GM12878 (cell line): ENCODE data around the gene TBX4. TPM values are rescaled to one million over a fixed set of nuclear protein-coding genes. Genes with fewer than 3 reads are reported as not detected.

ENCODE experiments used
- ATF7 ChIP-seq: fragments of 450-650 bp; IDR thresholded peaks from 2 replicates; pipeline ENCODE4 v1.6.1; 2016; ENCODE audit warnings: low read depth, mild to moderate bottlenecking
- BACH1 ChIP-seq: fragments of 450-650 bp; IDR thresholded peaks from 2 replicates; pipeline ENCODE4 v1.6.1; 2017; ENCODE audit warnings: mild to moderate bottlenecking, borderline replicate concordance
- CBFB ChIP-seq: IDR thresholded peaks from 2 replicates; pipeline ENCODE4 v1.6.1; 2016; ENCODE audit warnings: antibody characterized with exemption, low read depth
- CHD4 ChIP-seq: fragments of 200-600 bp; sonication (generic); IDR thresholded peaks from 2 replicates; pipeline ENCODE4 v1.6.1; 2016; ENCODE audit warnings: mild to moderate bottlenecking
- EED ChIP-seq: sonication (generic); IDR thresholded peaks from 2 replicates; pipeline ENCODE4 v1.6.1; 2016; ENCODE audit warnings: antibody characterized with exemption, low read depth
- FOS ChIP-seq: IDR thresholded peaks from 3 replicates; pipeline ENCODE4 v1.6.1; 2011; ENCODE audit warnings: borderline replicate concordance; ENCODE audit not compliant: insufficient read length; ENCODE audit errors: extremely low read depth
- HCFC1 ChIP-seq: fragments of 150-350 bp; IDR thresholded peaks from 2 replicates; pipeline ENCODE4 v1.6.1; 2014; ENCODE audit warnings: low read length
- HSF1 ChIP-seq: fragments of 150-350 bp; IDR thresholded peaks from 2 replicates; pipeline ENCODE4 v1.6.1; 2014; ENCODE audit warnings: mild to moderate bottlenecking, low read depth, low read length
- IKZF2 ChIP-seq, 2 experiments: fragments of 450-650 bp; IDR thresholded peaks; 2 replicates each; pipeline ENCODE4 v1.6.1; 2017; ENCODE audit warnings: mild to moderate bottlenecking in 2 of 2, moderate library complexity in 2 of 2
- MEF2A ChIP-seq: IDR thresholded peaks from 2 replicates; pipeline ENCODE4 v1.6.1; 2011; ENCODE audit warnings: low read depth, mild to moderate bottlenecking, low read length, moderate library complexity; ENCODE audit not compliant: insufficient read depth
- MYC ChIP-seq: IDR thresholded peaks from 2 replicates; pipeline ENCODE4 v1.6.1; 2011; ENCODE audit warnings: mild to moderate bottlenecking, low read length, moderate library complexity, inconsistent platforms; ENCODE audit not compliant: insufficient read depth, insufficient replicate concordance, insufficient read length, severe bottlenecking
- NFYB ChIP-seq: IDR thresholded peaks from 2 replicates; pipeline ENCODE4 v1.6.1; 2011; ENCODE audit warnings: low read depth, mild to moderate bottlenecking, low read length, improper control_type of control experiment, moderate library complexity; ENCODE audit not compliant: insufficient read depth
- NRF1 ChIP-seq: conservative IDR thresholded peaks from 2 replicates; pipeline ENCODE4 v1.6.1; 2011; ENCODE audit warnings: mild to moderate bottlenecking, low read depth, low read length, improper control_type of control experiment
- RB1 ChIP-seq: fragments of 450-650 bp; formaldehyde crosslinking; IDR thresholded peaks from 2 replicates; pipeline ENCODE4 v1.6.1; 2017; ENCODE audit warnings: mild to moderate bottlenecking, borderline replicate concordance
- RCOR1 ChIP-seq: conservative IDR thresholded peaks from 2 replicates; pipeline ENCODE4 v1.6.1; 2012; ENCODE audit warnings: low read depth, low read length, improper control_type of control experiment
- SMAD5 ChIP-seq: IDR thresholded peaks from 2 replicates; pipeline ENCODE4 v1.6.1; 2016; ENCODE audit warnings: antibody characterized with exemption, low read depth
- SMARCA5 ChIP-seq: fragments of 450-650 bp; IDR thresholded peaks from 2 replicates; pipeline ENCODE4 v1.6.1; 2017; ENCODE audit warnings: mild to moderate bottlenecking
- SMC3 ChIP-seq: IDR thresholded peaks from 2 replicates; pipeline ENCODE4 v1.6.1; 2011; ENCODE audit warnings: low read length, improper control_type of control experiment, borderline replicate concordance
- TCF3 ChIP-seq: IDR thresholded peaks from 2 replicates; pipeline ENCODE4 v1.6.1; 2012; ENCODE audit warnings: low read depth, mild to moderate bottlenecking, low read length, borderline replicate concordance; ENCODE audit not compliant: insufficient read depth
- TCF7 ChIP-seq: IDR thresholded peaks from 2 replicates; pipeline ENCODE4 v1.6.1; 2014; ENCODE audit warnings: antibody characterized with exemption, borderline replicate concordance
- USF1 ChIP-seq: IDR thresholded peaks from 2 replicates; pipeline ENCODE4 v1.6.1; 2011; ENCODE audit warnings: borderline replicate concordance, low read depth, mild to moderate bottlenecking, moderate library complexity, mixed read lengths, low read length; ENCODE audit not compliant: insufficient read depth; ENCODE audit errors: extremely low read length
- ZNF274 ChIP-seq: IDR thresholded peaks from one replicate; pipeline ENCODE4 v1.8.0; 2011; ENCODE audit not compliant: insufficient read length, insufficient read depth
- polyA plus RNA-seq, 11 experiments: library from polyadenylated mRNA; depleted of rRNA in 4 of 11; unstranded in 6 of 11; stranded (reverse) in 5 of 11; fragments of >200 nt; fragmentation: Nextera tagmentation in 4 of 11; fragmentation: Illumina TruSeq in 1 of 11; extraction: Ambion mirVana in 4 of 11; extraction: Trizol in 1 of 11; gene quantifications; 1 replicate in 1 of 11; 2 replicates in 10 of 11; pipeline versions ENCODE4 v1.2.1 to v1.2.3, GENCODE V29; 2011 to 2016; ENCODE audit warnings: inconsistent platforms in 2 of 11, missing spikeins in 2 of 11, low read depth in 1 of 11
- total RNA-seq, 4 experiments: library from RNA; depleted of rRNA in 3 of 4; stranded (reverse); fragments of >200 nt in 3 of 4; fragmentation: Illumina TruSeq in 1 of 4; extraction: Trizol in 1 of 4; gene quantifications; 2 replicates each; pipeline versions ENCODE4 v1.2.1 to v1.2.3, GENCODE V29; 2013 to 2021
- TF ChIP-seq, protein P1 (sequence below): IDR thresholded peaks from 2 replicates; pipeline ENCODE4 v1.6.1; 2012; ENCODE audit warnings: improper control_type of control experiment, low read depth, low read length; ENCODE audit not compliant: insufficient replicate concordance
- TF ChIP-seq, protein P2 (sequence below): IDR thresholded peaks from 2 replicates; pipeline ENCODE4 v1.6.1; 2012; ENCODE audit warnings: low read depth, low read length, improper control_type of control experiment

The TBX4 gene
- total and polyA plus RNA-seq, 10 of the 15 experiments (the other 5 are each of a cell fraction or from before 2014, with no cell fraction given), result 0.01 TPM; not detected in 9

DNA sequence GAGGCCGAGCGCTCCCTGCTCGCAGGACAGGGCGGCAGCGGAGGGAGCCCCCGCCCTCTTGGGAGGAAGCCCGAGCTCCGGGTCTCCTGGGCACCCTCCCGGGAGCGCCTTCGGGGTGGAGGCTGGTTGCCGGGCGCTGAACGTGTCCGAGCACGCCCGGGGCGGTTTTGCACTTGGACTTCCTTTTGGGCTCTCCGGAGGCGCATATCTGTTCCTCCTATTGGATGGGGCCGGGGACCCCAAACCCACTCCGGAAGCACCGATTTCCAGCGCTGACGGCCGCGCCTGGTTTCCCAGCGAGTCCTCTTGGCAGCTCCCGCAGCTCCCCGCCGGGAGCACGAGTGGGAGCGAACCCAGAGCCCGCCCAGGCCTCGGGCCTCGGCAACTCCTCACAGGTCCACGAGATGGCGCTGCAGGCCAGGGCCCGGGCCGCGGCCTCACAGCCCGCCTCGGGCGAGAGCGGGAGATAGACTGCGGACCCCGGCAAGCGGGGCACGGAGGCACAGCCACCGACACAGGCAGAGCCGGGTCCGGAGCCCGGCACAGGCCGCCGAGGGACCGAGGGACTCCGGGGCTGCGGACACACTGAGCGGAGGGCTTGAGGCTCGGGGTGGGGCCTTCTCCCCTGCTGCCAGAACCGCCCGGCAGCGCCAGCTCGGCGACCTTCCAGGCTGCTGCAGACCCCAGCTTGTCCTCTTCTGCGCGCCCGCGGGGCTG, 39.9 kb upstream of the TBX4 start (continued):
- no peak for TF ChIP-seq ZNF274
- TF ChIP-seq EED, result no peak
- TF ChIP-seq USF1, result no peak
- TF ChIP-seq HCFC1, result no peak
- no peak for TF ChIP-seq HSF1
- TF ChIP-seq, protein P1, sequence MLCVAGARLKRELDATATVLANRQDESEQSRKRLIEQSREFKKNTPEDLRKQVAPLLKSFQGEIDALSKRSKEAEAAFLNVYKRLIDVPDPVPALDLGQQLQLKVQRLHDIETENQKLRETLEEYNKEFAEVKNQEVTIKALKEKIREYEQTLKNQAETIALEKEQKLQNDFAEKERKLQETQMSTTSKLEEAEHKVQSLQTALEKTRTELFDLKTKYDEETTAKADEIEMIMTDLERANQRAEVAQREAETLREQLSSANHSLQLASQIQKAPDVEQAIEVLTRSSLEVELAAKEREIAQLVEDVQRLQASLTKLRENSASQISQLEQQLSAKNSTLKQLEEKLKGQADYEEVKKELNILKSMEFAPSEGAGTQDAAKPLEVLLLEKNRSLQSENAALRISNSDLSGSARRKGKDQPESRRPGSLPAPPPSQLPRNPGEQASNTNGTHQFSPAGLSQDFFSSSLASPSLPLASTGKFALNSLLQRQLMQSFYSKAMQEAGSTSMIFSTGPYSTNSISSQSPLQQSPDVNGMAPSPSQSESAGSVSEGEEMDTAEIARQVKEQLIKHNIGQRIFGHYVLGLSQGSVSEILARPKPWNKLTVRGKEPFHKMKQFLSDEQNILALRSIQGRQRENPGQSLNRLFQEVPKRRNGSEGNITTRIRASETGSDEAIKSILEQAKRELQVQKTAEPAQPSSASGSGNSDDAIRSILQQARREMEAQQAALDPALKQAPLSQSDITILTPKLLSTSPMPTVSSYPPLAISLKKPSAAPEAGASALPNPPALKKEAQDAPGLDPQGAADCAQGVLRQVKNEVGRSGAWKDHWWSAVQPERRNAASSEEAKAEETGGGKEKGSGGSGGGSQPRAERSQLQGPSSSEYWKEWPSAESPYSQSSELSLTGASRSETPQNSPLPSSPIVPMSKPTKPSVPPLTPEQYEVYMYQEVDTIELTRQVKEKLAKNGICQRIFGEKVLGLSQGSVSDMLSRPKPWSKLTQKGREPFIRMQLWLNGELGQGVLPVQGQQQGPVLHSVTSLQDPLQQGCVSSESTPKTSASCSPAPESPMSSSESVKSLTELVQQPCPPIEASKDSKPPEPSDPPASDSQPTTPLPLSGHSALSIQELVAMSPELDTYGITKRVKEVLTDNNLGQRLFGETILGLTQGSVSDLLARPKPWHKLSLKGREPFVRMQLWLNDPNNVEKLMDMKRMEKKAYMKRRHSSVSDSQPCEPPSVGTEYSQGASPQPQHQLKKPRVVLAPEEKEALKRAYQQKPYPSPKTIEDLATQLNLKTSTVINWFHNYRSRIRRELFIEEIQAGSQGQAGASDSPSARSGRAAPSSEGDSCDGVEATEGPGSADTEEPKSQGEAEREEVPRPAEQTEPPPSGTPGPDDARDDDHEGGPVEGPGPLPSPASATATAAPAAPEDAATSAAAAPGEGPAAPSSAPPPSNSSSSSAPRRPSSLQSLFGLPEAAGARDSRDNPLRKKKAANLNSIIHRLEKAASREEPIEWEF, result no peak
- no peak for TF ChIP-seq RCOR1
- no peak for TF ChIP-seq SMAD5
- no peak; a peak in 1 of 4 replicates for TF ChIP-seq IKZF2 (IDR thresholded peaks at IDR 0.05)
- TF ChIP-seq CBFB, result no peak
- TF ChIP-seq, protein P2, sequence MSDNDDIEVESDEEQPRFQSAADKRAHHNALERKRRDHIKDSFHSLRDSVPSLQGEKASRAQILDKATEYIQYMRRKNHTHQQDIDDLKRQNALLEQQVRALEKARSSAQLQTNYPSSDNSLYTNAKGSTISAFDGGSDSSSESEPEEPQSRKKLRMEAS, result 0 out of 2 replicates have a peak, but pooled peaks have one; percentile 17
- peak; percentile 59; the same call in 1 of the 2 replicates for TF ChIP-seq BACH1
- no peak for TF ChIP-seq MEF2A
- TF ChIP-seq TCF3, result no peak
- TF ChIP-seq CHD4, result no peak
- TF ChIP-seq SMARCA5, result peak; percentile 66; the same call in 1 of the 2 replicates
- no peak for TF ChIP-seq NFYB
- TF ChIP-seq RB1, result peak; percentile 89
- TF ChIP-seq ATF7, result no peak
- TF ChIP-seq TCF7, result no peak
- TF ChIP-seq FOS, result no peak
- no peak for TF ChIP-seq NRF1
- no peak for TF ChIP-seq MYC
- peak; percentile 71 for TF ChIP-seq SMC3
